HepG2 (cell line): Measurements from ENCODE around the gene ARHGAP23. TPM values are rescaled to one million over a fixed set of nuclear protein-coding genes. Genes with fewer than 3 reads are reported as not detected.

Source experiments
- ATAC-seq: fragments of 200-7000 bp; cut with Tn5 transposase; 3 replicates; pipeline ENCODE4 v1.9.1; 2020; ENCODE audit warnings: mild to moderate bottlenecking, moderate library complexity
- BruUV-seq: library from RNA; stranded (reverse); fragments of 400-500 nt; replicated peaks from 2 replicates; lab custom pipeline; 2021; lab: Mats Ljungman, UMichigan
- CTCF ChIA-PET: fragments of 300-600 bp; formaldehyde crosslinking; extraction: SDS; loops from one replicate; lab custom pipeline; 2021; ENCODE audit warnings: low total read pairs, inconsistent platforms, low intra/inter-chr PET ratio; lab: Yijun Ruan, JAX
- POLR2A ChIA-PET: fragments of 350-600 bp; sonication (Branson Sonifier 250); formaldehyde crosslinking; loops from one replicate; lab custom pipeline; 2020; ENCODE audit warnings: antibody characterized with exemption, inconsistent platforms; lab: Yijun Ruan, JAX
- DNase-seq: peaks from one replicate; pipeline ENCODE4 v3.0.0-alpha.2; 2015; ENCODE audit warnings: low spot score
- FAIRE-seq: peaks from 3 replicates; lab custom pipeline; 2011; peaks lifted over from hg19 to GRCh38; lab: Jason Lieb, UNC
- H2AFZ ChIP-seq: one replicate; pipeline ENCODE4 v1.6.1; 2011; ENCODE audit warnings: low read length, inconsistent platforms
- H3K27ac ChIP-seq: fragments of 300-600 bp; 3 replicates; pipeline ENCODE4 v1.8.0; 2011; ENCODE audit warnings: mixed run types, mild to moderate bottlenecking, mixed read lengths, low read length, inconsistent platforms; ENCODE audit not compliant: insufficient read depth; ENCODE audit errors: extremely low read length
- H3K27me3 ChIP-seq, 2 experiments: fragments of 200-600 bp in 1 of 2; 2 replicates in 1 of 2; 3 replicates in 1 of 2; pipeline versions ENCODE4 v1.6.0 to v1.8.0; 2011; ENCODE audit warnings: low read length in 2 of 2, mild to moderate bottlenecking in 2 of 2, moderate library complexity in 2 of 2, inconsistent platforms in 1 of 2; ENCODE audit not compliant: insufficient read depth in 2 of 2, control insufficient read depth in 1 of 2
- H3K36me3 ChIP-seq, 2 experiments: fragments of 200-600 bp in 1 of 2; replicated peaks in 1 of 2; 2 replicates in 1 of 2; 3 replicates in 1 of 2; pipeline versions ENCODE4 v1.5.1 to v1.8.0; 2011; ENCODE audit warnings: low read length in 2 of 2, inconsistent platforms in 1 of 2; ENCODE audit not compliant: insufficient read depth in 2 of 2, control insufficient read depth in 1 of 2
- H3K4me1 ChIP-seq: 2 replicates; pipeline ENCODE4 v1.5.1; 2012; ENCODE audit warnings: low read length, inconsistent platforms; ENCODE audit not compliant: insufficient read depth
- H3K4me2 ChIP-seq: 2 replicates; pipeline ENCODE4 v1.6.0; 2011; ENCODE audit warnings: low read depth, low read length, inconsistent platforms
- H3K4me3 ChIP-seq, 3 experiments: fragments of 200-600 bp in 1 of 3; sonication (generic), shearing (Covaris generic) in 1 of 3; replicated peaks in 1 of 3; 2 replicates each; pipeline ENCODE4 v1.5.1; 2011 to 2016; ENCODE audit warnings: low read length in 3 of 3, inconsistent platforms in 2 of 3, low read depth in 2 of 3, mild to moderate bottlenecking in 2 of 3, control low read depth in 1 of 3, mixed read lengths in 1 of 3; ENCODE audit not compliant: insufficient read depth in 1 of 3
- H3K79me2 ChIP-seq: one replicate; pipeline ENCODE4 v1.6.1; 2011; ENCODE audit warnings: low read length, inconsistent platforms; ENCODE audit not compliant: insufficient read depth
- H3K9ac ChIP-seq: 2 replicates; pipeline ENCODE4 v1.6.0; 2011; ENCODE audit warnings: mild to moderate bottlenecking, low read depth, low read length, inconsistent platforms; ENCODE audit not compliant: insufficient read depth
- H3K9me3 ChIP-seq: 2 replicates; pipeline ENCODE4 v1.5.1; 2012; ENCODE audit warnings: mild to moderate bottlenecking, low read length
- H4K20me1 ChIP-seq: 2 replicates; pipeline ENCODE4 v1.6.0; 2011; ENCODE audit warnings: inconsistent platforms, mild to moderate bottlenecking, low read length, moderate library complexity; ENCODE audit not compliant: insufficient read depth
- BCL6 ChIP-seq: IDR thresholded peaks from 2 replicates; pipeline ENCODE4 v1.6.1; 2016; ENCODE audit warnings: missing genetic modification reagents, missing compliant biosample characterization
- CREB1 ChIP-seq, 2 experiments: fragments of 450-650 bp in 1 of 2; IDR thresholded peaks; 2 replicates each; pipeline ENCODE4 v1.6.1; 2016 to 2017; ENCODE audit warnings: control low read depth in 1 of 2, mild to moderate bottlenecking in 1 of 2, missing compliant biosample characterization in 1 of 2, missing genetic modification characterization in 1 of 2
- DNMT3B ChIP-seq: conservative IDR thresholded peaks from 2 replicates; pipeline ENCODE4 v1.6.1; 2016; ENCODE audit warnings: missing biosample characterization, control low read depth
- EEA1 ChIP-seq: sonication (generic); formaldehyde crosslinking; IDR thresholded peaks from 2 replicates; pipeline ENCODE4 v1.5.1; 2020; ENCODE audit warnings: mild to moderate bottlenecking, missing genetic modification reagents, borderline replicate concordance
- ETV5 ChIP-seq: IDR thresholded peaks from 2 replicates; pipeline ENCODE4 v1.6.1; 2018; ENCODE audit warnings: missing biosample characterization, missing genetic modification reagents, inconsistent platforms, borderline replicate concordance
- GATA4 ChIP-seq: sonication (generic); IDR thresholded peaks from 2 replicates; pipeline ENCODE4 v1.6.1; 2016; ENCODE audit warnings: antibody characterized with exemption, low read depth, borderline replicate concordance
- LCORL ChIP-seq, 2 experiments: fragments of 450-650 bp in 1 of 2; sonication (generic) in 1 of 2; formaldehyde crosslinking in 1 of 2; IDR thresholded peaks; 2 replicates each; pipeline versions ENCODE4 v1.5.0 to v1.6.1; 2017 to 2020; ENCODE audit warnings: antibody characterized with exemption in 1 of 2, missing genetic modification reagents in 1 of 2
- MEIS1 ChIP-seq: sonication (generic); formaldehyde crosslinking; IDR thresholded peaks from 2 replicates; pipeline ENCODE4 v1.9.0; 2021; ENCODE audit warnings: mild to moderate bottlenecking, missing genetic modification reagents, moderate library complexity, borderline replicate concordance
- SIX1 ChIP-seq: sonication (generic); formaldehyde crosslinking; IDR thresholded peaks from 2 replicates; pipeline ENCODE4 v1.4.0; 2020; ENCODE audit warnings: missing genetic modification reagents, borderline replicate concordance
- SP1 ChIP-seq, 2 experiments: fragments of 450-650 bp in 1 of 2; sonication (generic) in 1 of 2; formaldehyde crosslinking in 1 of 2; IDR thresholded peaks; 2 replicates each; pipeline versions ENCODE4 v1.4.0 to v1.6.1; 2016 to 2020; ENCODE audit warnings: missing genetic modification reagents in 1 of 2
- SRY ChIP-seq: sonication (generic); formaldehyde crosslinking; IDR thresholded peaks from 2 replicates; pipeline ENCODE4 v1.8.0; 2022; ENCODE audit warnings: mild to moderate bottlenecking, missing genetic modification reagents
- ZNF205 ChIP-seq: IDR thresholded peaks from 2 replicates; pipeline ENCODE4 v1.6.1; 2018; ENCODE audit warnings: missing biosample characterization, missing genetic modification reagents
- ZNF317 ChIP-seq: sonication (generic); formaldehyde crosslinking; IDR thresholded peaks from 2 replicates; pipeline ENCODE4 v1.5.0; 2020; ENCODE audit warnings: mild to moderate bottlenecking, missing genetic modification reagents
- ZNF451 ChIP-seq: sonication (generic); formaldehyde crosslinking; IDR thresholded peaks from 2 replicates; pipeline ENCODE4 v1.5.0; 2020; ENCODE audit warnings: mild to moderate bottlenecking, missing genetic modification reagents
- ZNF589 ChIP-seq: sonication (generic); formaldehyde crosslinking; conservative IDR thresholded peaks from 2 replicates; pipeline ENCODE4 v1.8.0; 2022; ENCODE audit warnings: mild to moderate bottlenecking, moderate library complexity, missing genetic modification reagents
- ZNF597 ChIP-seq: sonication (generic); formaldehyde crosslinking; IDR thresholded peaks from 2 replicates; pipeline ENCODE4 v1.5.0; 2020; ENCODE audit warnings: missing genetic modification reagents
- WGBS: methylation state at CpG from one replicate; pipeline ENCODE4 v1.1.6; 2017; ENCODE audit warnings: low lambda C conversion rate; 5-methylcytosine and 5-hydroxymethylcytosine counted together
- in situ Hi-C: cut with HindIII; loops from 2 replicates; pipeline ENCODE4 v1.10.0; 2017; ENCODE audit warnings: low pct_unique_long_range_greater_than_20kb; ENCODE audit not compliant: extremely low pct_ligation_motif_present
- intact Hi-C: fragments of 100-400 bp; cut with micrococcal nuclease; formaldehyde crosslinking; loops from one replicate; pipeline ENCODE4 v1.10.0; 2022; ENCODE audit not compliant: unreplicated experiment
- polyA plus RNA-seq, 8 experiments: library from polyadenylated mRNA; depleted of rRNA in 3 of 8; stranded (reverse) in 7 of 8; unstranded in 1 of 8; fragments of >200 nt; fragmentation: Illumina TruSeq in 4 of 8; extraction: Trizol in 4 of 8; gene quantifications; 2 replicates each; pipeline versions ENCODE4 v1.2.1 to v1.2.3, GENCODE V29; 2011 to 2016; ENCODE audit warnings: low read depth in 4 of 8, missing spikeins in 1 of 8, mixed read lengths in 1 of 8; ENCODE audit not compliant: insufficient read depth in 1 of 8
- total RNA-seq, 5 experiments: library from RNA; depleted of rRNA; stranded (reverse); fragments of >200 nt; fragmentation: Illumina TruSeq; extraction: Trizol; gene quantifications; 2 replicates each; pipeline ENCODE4 v1.2.3, GENCODE V29; 2016; ENCODE audit warnings: low read depth in 1 of 5

ARHGAP23 gene
- total and polyA plus RNA-seq, 2 of the 13 experiments (the other 11 are each of a cell fraction or from before 2014, with no cell fraction given), result 0.03 TPM; not detected in 1

GRCh38 chr17:38541281-38541680 is 113.0 kb downstream of the ARHGAP23 start:
- H3K27ac ChIP-seq, result no peak overlapping the region
- H3K27me3 ChIP-seq, result peaks cover 6 to 41% of the 10 kb centered on the region in 2 experiments; a peak in 4 of 5 replicates
- no peak overlapping the region for H2AFZ ChIP-seq
- no peak overlapping the region for H3K9ac ChIP-seq
- no TSS peak for BruUV-seq
- no peak for TF ChIP-seq MEIS1 (CRISPR knock-in tag)
- TF ChIP-seq ZNF451, result no peak
- no peak for TF ChIP-seq SRY (CRISPR knock-in tag)
- TF ChIP-seq ZNF589, result no peak
- TF ChIP-seq DNMT3B (CRISPR knock-in tag), result no peak
- TF ChIP-seq ZNF205 (CRISPR knock-in tag), result no peak
- no peak for TF ChIP-seq ETV5
- TF ChIP-seq GATA4, result no peak
- no peak for TF ChIP-seq ZNF317 (CRISPR knock-in tag)
- TF ChIP-seq EEA1, result no peak
- FAIRE-seq (no peak), ATAC-seq (no peak), DNase-seq (no peak)
- H3K79me2 ChIP-seq, result no peaks in the 10 kb centered on the region
- H3K9me3 ChIP-seq, result no peaks in the 10 kb centered on the region
- 56% methylated on average over 11 of the region's 11 CpGs for WGBS
- H3K36me3 ChIP-seq, result no peaks in the 10 kb centered on the region
- POLR2A ChIA-PET, result no interaction called here
- peaks cover 13% of the 10 kb centered on the region for H3K4me1 ChIP-seq
- intact Hi-C loops, result no loop called here
- H3K4me2 ChIP-seq, result no peak overlapping the region
- CTCF ChIA-PET, result no interaction called here
- in situ Hi-C loops, result no loop called here
- H4K20me1 ChIP-seq, result no peaks in the 10 kb centered on the region
- H3K4me3 ChIP-seq, result no peak overlapping the region

- intact Hi-C loops, result no loop called here
- in situ Hi-C loops, result no loop called here
- H4K20me1 ChIP-seq, result 0 out of 2 replicates have a peak, but pooled peaks cover 4% of the 10 kb centered on the region
- 56% methylated on average over 8 of the region's 8 CpGs for WGBS
- no TSS peak for BruUV-seq
- H3K4me2 ChIP-seq, result no peak overlapping the region
- no peak overlapping the region for H2AFZ ChIP-seq
- no peak overlapping the region for H3K9ac ChIP-seq
- CTCF ChIA-PET, result no interaction called here
- H3K4me3 ChIP-seq, result no peak overlapping the region
- TF ChIP-seq LCORL (IDR thresholded peaks at IDR 0.05) (no peak), LCORL (CRISPR knock-in tag; IDR thresholded peaks at IDR 0.05) (no peak), SIX1 (CRISPR knock-in tag) (no peak), SP1 (IDR thresholded peaks at IDR 0.05) (no peak), SP1 (CRISPR knock-in tag; IDR thresholded peaks at IDR 0.05) (no peak), ZNF597 (CRISPR knock-in tag) (no peak), CREB1 (IDR thresholded peaks at IDR 0.05) (no peak), CREB1 (CRISPR knock-in tag; IDR thresholded peaks at IDR 0.05) (no peak), BCL6 (CRISPR knock-in tag) (no peak)
- no peaks in the 10 kb centered on the region for H3K9me3 ChIP-seq
- no peak overlapping the region for H3K27ac ChIP-seq
- peaks cover 16% of the 10 kb centered on the region for H3K4me1 ChIP-seq
- no peaks in the 10 kb centered on the region for H3K79me2 ChIP-seq
- DNase-seq (no peak), ATAC-seq (no peak), FAIRE-seq (no peak)
- H3K36me3 ChIP-seq, result no peaks in the 10 kb centered on the region
- POLR2A ChIA-PET, result no interaction called here
- peaks cover 6 to 39% of the 10 kb centered on the region in 2 experiments; a peak in 4 of 5 replicates for H3K27me3 ChIP-seq
Observed at GRCh38 chr17:38542286-38542685, 114.0 kb downstream of the ARHGAP23 start.
